HG03064 (cell line): ENCODE data around the gene RRN3.
"Not testable (repeated sequence)": the region's sequence is repeated elsewhere in the genome, so short reads cannot be mapped to it uniquely, and the experiment has no call there.

Experiments
- ATAC-seq: cut with Tn5 transposase; IDR thresholded peaks from one replicate; pipeline ENCODE4 v1.9.1; 2021; ENCODE audit warnings: low read depth; ENCODE audit not compliant: unreplicated experiment

The RRN3 gene

GRCh38 chr16:15100372-15100987 is 6.4 kb upstream of the RRN3 start:
- ATAC-seq, result not testable (repeated sequence)

DNA sequence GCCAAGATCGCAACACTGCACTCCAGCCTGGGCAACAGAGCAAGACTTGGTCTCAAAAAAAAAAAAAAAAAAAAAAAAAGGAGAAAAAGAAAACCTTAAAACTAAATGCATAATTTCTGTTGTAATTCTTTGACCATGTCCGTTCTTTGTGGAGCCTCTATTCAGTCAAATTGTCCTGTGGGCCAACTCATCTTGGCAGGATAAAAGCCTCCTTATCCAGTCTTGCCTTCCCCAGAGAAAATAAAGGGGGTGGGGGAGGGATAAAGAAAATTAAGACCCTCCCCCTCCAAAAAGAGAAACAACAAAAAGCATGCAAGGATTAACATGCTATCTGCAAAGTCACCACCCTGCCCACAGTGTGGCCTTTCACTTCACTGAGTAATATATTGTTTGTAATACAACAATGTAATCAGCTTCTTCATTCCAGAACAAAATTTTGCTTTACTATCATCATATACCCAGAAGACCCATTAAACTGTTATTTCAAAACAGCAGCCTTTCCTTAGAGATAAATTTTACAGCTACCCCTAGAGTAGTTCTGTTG is 5.4 kb upstream of the RRN3 start:
- ATAC-seq, result not testable (repeated sequence)

- not testable (repeated sequence) for ATAC-seq
Measured at GRCh38 chr16:15096583-15096972, 2.5 kb upstream of the RRN3 start.

- ATAC-seq, result not testable (repeated sequence)
Measured at GRCh38 chr16:15093571-15093954, 509 bp downstream of the RRN3 start.

GRCh38 chr16:15090663-15091269 is 3.3 kb downstream of the RRN3 start:
- not testable (repeated sequence) for ATAC-seq

DNA sequence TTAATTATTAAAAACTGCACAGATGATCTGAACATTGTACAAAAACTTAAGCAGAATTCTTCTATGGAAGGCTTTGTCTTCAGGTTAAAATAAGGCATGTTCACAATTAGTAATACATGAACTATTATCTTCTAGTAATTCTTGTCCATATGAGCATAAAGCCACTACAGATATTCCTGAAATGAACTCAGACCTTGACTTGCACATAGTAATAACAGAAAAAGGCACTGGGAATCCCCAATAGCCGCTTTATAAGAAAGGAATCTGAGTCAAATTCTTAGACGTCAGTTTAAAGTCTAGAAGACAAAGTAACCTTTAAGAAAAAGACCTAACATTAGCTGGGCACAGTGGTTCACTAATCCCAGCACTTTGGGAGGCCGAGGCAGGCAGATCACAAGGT is 11.3 kb downstream of the RRN3 start:
- ATAC-seq, result not testable (repeated sequence)

GRCh38 chr16:15080883-15081282 is 13.2 kb downstream of the RRN3 start:
- not testable (repeated sequence) for ATAC-seq

GRCh38 chr16:15076161-15076560 is 17.9 kb downstream of the RRN3 start:
- ATAC-seq, result not testable (repeated sequence)

GRCh38 chr16:15073101-15073500 is 21.0 kb downstream of the RRN3 start:
- no peak for ATAC-seq

GRCh38 chr16:15071916-15072769 is 21.9 kb downstream of the RRN3 start:
- not testable (repeated sequence) for ATAC-seq

DNA sequence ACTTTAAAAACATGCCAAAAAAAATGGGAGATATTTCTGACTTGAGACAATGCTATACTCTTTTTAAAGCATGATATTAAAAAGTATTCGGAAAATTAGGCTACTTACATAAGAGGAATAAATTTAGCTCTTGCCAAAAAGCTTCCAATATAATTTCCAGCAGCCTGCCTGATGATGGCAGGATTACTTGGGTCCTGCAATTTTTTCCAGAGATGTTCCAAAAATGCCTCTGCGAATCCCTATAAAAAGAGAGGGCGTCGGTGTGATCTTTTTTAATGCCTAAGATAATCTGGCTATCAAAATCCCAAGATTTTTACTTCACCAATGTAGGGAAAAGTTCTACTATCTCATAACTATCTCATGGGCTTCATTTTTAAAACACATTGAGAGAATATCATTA is 23.1 kb downstream of the RRN3 start:
- not testable (repeated sequence) for ATAC-seq

DNA sequence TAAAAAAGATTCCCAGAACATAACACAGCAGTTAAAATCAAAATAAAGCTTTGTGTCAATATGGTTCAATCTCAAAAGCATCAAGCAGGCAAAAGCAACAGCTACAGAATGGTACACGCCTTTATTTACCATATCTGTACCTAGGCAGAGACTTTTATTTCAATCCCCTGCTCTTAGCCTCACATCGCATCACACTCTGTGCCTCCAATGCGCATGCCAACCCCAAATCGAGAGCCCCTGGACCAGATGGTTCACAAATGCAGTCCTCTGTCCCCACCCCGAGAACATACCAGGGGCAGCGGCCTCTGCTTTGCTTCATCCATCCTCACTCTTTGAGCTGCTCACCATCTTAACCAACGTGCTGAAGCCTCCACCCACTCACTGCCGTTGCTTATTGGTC is 27.4 kb downstream of the RRN3 start:
- not testable (repeated sequence) for ATAC-seq

DNA sequence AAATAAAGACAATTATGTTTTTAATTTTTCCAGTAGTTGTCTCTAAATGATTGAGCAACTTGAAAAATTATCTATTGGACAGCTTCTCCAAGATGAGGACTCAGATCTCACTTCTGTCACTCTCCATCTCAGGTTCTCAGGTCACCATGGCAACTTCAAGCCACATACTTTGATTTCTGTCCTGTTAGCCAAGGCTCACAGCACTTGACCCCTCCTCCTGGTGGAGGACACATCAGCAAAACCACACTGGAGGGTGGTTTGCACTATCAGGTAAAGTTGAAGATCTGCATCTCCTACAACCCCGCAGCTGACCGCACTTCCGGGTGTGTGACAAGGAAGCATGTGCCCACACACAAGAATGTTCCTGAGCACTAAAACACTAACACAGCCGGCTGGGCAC is 28.1 kb downstream of the RRN3 start:
- ATAC-seq, result not testable (repeated sequence)

GRCh38 chr16:15062085-15062810 is 31.8 kb downstream of the RRN3 start:
- not testable (repeated sequence) for ATAC-seq

DNA sequence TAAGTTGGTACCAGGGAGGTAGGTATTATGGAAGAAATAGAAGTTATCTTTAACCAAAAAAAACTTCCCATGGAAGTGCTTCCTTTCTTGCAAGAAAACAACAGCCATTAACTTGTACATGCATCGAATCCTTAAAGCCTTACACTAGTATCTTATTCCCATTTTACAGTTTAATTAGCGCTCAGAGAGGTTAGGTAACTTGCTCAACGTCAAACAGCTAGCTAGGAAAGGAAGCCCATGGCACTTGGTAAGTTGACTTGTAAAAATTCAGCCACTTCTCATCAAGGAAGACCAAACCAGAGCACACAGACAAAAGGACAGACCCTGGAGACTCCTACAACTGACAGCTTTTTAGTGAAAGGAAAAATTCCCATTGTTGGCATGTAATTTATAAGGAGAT is 34.7 kb downstream of the RRN3 start:
- ATAC-seq, result no peak

DNA sequence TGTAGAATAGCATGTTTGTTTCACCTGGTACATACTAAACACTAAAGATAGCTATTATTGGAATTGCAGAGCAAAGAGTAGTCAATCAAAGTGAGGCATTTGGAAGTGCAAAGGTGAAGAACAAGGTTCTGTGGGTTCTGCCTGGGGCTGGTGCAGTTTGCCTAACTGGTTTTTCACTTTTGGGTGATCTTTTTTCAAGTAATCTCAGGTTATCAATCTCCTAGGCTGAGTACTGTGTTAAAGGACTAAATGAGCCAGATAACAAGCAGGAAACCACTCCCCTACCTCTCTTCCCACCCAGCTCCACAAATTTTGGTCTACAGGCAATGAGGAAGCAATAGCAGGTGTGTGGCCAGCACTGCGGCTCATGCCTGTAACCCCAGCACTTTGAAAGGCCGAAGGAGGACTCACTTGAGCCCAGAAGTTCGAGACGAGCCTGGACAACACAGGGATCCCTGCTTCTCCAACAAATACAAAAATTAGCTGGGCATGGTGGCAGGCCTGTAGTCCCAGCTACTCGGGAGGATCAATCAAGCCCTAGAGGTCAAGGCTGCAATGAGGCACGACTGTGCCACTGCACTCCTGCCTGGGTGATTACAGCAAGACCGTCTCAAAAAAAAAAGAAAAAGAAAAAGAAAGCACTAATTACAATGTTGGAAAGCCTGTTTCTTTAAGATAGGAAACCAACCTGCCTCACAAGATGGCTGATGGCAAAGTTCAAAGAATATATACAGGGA is 36.2 kb downstream of the RRN3 start:
- no peak for ATAC-seq

- peak; percentile 56 for ATAC-seq
Measured at GRCh38 chr16:15055141-15056053, 38.7 kb downstream of the RRN3 start.

GRCh38 chr16:15054357-15055140 is 39.5 kb downstream of the RRN3 start:
- no peak for ATAC-seq
